OCI-LY7 (cell line): ENCODE measurements around the gene DRAM1. TPM values are rescaled to one million over a fixed set of nuclear protein-coding genes. Genes with fewer than 3 reads are reported as not detected.

Experiments used
- BruUV-seq: library from RNA; stranded (reverse); fragments of 400-500 nt; replicated peaks from 2 replicates; lab custom pipeline; 2021; lab: Mats Ljungman, UMichigan
- CTCF ChIA-PET: fragments of 300-600 bp; sonication (Branson Sonifier 250); formaldehyde crosslinking; loops from one replicate; lab custom pipeline; 2022; ENCODE audit warnings: antibody characterized with exemption; ENCODE audit not compliant: unreplicated experiment; lab: Charles Lee
- POLR2A ChIA-PET: fragments of 300-600 bp; sonication (Branson Sonifier 250); formaldehyde crosslinking; loops from one replicate; lab custom pipeline; 2022; ENCODE audit warnings: antibody characterized with exemption; lab: Charles Lee
- DNase-seq: peaks from one replicate; pipeline ENCODE4 v3.0.0-alpha.2; 2015; ENCODE audit warnings: low spot score
- H2AFZ ChIP-seq: fragments of 200-600 bp; sonication (generic), shearing (Covaris generic); 2 replicates; pipeline ENCODE4 v1.6.1; 2014; ENCODE audit warnings: mild to moderate bottlenecking, antibody characterized with exemption, low read length, moderate library complexity
- H3K27ac ChIP-seq: fragments of 200-600 bp; sonication (generic); 2 replicates; pipeline ENCODE4 v1.5.1; 2014; ENCODE audit warnings: mixed run types, low read depth, mild to moderate bottlenecking, moderate library complexity, low read length, inconsistent platforms; ENCODE audit not compliant: poor library complexity, severe bottlenecking
- H3K36me3 ChIP-seq: fragments of 200-600 bp; sonication (generic); 2 replicates; pipeline ENCODE4 v1.6.1; 2014; ENCODE audit warnings: mild to moderate bottlenecking, antibody characterized with exemption, low read length, moderate library complexity, mixed read lengths; ENCODE audit not compliant: insufficient read depth
- H3K4me1 ChIP-seq: fragments of 200-600 bp; sonication (generic); 2 replicates; pipeline ENCODE4 v1.5.1; 2014; ENCODE audit warnings: mild to moderate bottlenecking, low read length; ENCODE audit not compliant: insufficient read depth, poor library complexity, severe bottlenecking
- H3K4me2 ChIP-seq: fragments of 200-600 bp; sonication (generic); 2 replicates; pipeline ENCODE4 v1.6.1; 2014; ENCODE audit warnings: mild to moderate bottlenecking, low read length
- H3K4me3 ChIP-seq: fragments of 200-600 bp; sonication (generic); 2 replicates; pipeline ENCODE4 v1.5.1; 2014; ENCODE audit warnings: mild to moderate bottlenecking, low read depth, low read length; ENCODE audit not compliant: poor library complexity, severe bottlenecking
- H3K79me2 ChIP-seq: fragments of 200-600 bp; sonication (generic); 2 replicates; pipeline ENCODE4 v1.6.1; 2016; ENCODE audit warnings: low read depth, mild to moderate bottlenecking, low read length, moderate library complexity, mixed read lengths; ENCODE audit not compliant: insufficient read depth
- H3K9me2 ChIP-seq: fragments of 200-600 bp; sonication (generic); 2 replicates; pipeline ENCODE4 v1.6.1; 2016; ENCODE audit warnings: mild to moderate bottlenecking, low read length, mixed read lengths; ENCODE audit not compliant: insufficient read depth
- H3K9me3 ChIP-seq: fragments of 200-600 bp; sonication (generic); 2 replicates; pipeline ENCODE4 v1.6.1; 2014; ENCODE audit warnings: mild to moderate bottlenecking, mixed run types, low read length, mixed read lengths
- H4K20me1 ChIP-seq: fragments of 200-600 bp; sonication (generic); 2 replicates; pipeline ENCODE4 v1.6.1; 2014; ENCODE audit warnings: mild to moderate bottlenecking, antibody characterized with exemption, low read length, moderate library complexity, mixed read lengths; ENCODE audit not compliant: insufficient read depth
- CTCF ChIP-seq: fragments of 200-600 bp; sonication (generic); conservative IDR thresholded peaks from 2 replicates; pipeline ENCODE4 v1.5.1; 2014; ENCODE audit warnings: mild to moderate bottlenecking, antibody characterized with exemption, low read length, moderate library complexity, mixed read lengths
- EZH2phosphoT487 ChIP-seq: fragments of 200-600 bp; sonication (generic); IDR thresholded peaks from 2 replicates; pipeline ENCODE4 v1.6.1; 2018; ENCODE audit warnings: low read depth, borderline replicate concordance, mild to moderate bottlenecking, mixed run types, antibody characterized with exemption, low read length, moderate library complexity, mixed read lengths
- intact Hi-C: fragments of 100-400 bp; cut with micrococcal nuclease; formaldehyde crosslinking; loops from one replicate; pipeline ENCODE4 v1.10.0; 2022; ENCODE audit not compliant: unreplicated experiment
- total RNA-seq, 2 experiments: library from RNA; depleted of rRNA in 1 of 2; stranded (reverse); fragments of >200 nt in 1 of 2; shearing (Covaris generic) in 1 of 2; gene quantifications; 2 replicates each; pipeline ENCODE4 v1.2.3, GENCODE V29; 2014 to 2022

Gene DRAM1
- total RNA-seq, 2 experiments from 2014 or later: not detected

GRCh38 chr12:101933866-101934514 is 56.6 kb downstream of the DRAM1 start:
- Histone ChIP-seq H3K4me2 (0 out of 2 replicates have a peak overlapping the region, but pooled peaks have one; percentile 1), H3K79me2 (no peaks in the 10 kb centered on the region), H3K27ac (no peak overlapping the region), H3K4me1 (peaks cover 78% of the 10 kb centered on the region), H2AFZ (no peak overlapping the region), H3K4me3 (no peak overlapping the region), H3K36me3 (no peaks in the 10 kb centered on the region), H3K9me3 (peaks cover 8% of the 10 kb centered on the region; the same call in 1 of the 2 replicates), H3K9me2 (no peaks in the 10 kb centered on the region), H4K20me1 (no peaks in the 10 kb centered on the region)
- no TSS peak for BruUV-seq
- ChIA-PET CTCF (no interaction called here), POLR2A (interaction anchor here (0.7 to 1.3 kb wide), 6 partner anchors 9 to 316 kb away, joined by 3 to 5 read pairs (median 3); partner anchors contain the start of gene WASHC3)
- intact Hi-C loops: loop anchor here (2.0 to 10.0 kb wide), 3 partner anchors 161 to 1511 kb away; no protein-coding TSS in a partner anchor
- TF ChIP-seq EZH2phosphoT487: no peak
- TF ChIP-seq CTCF: no peak
- no peak for DNase-seq

GRCh38 chr12:101935890-101936746 is 58.7 kb downstream of the DRAM1 start:
- Histone ChIP-seq H3K4me2 (peak overlapping the region; percentile 49), H3K79me2 (no peaks in the 10 kb centered on the region), H4K20me1 (no peaks in the 10 kb centered on the region), H3K27ac (peak overlapping the region; percentile 41), H3K36me3 (no peaks in the 10 kb centered on the region), H2AFZ (peak overlapping the region; percentile 61; the same call in 1 of the 2 replicates), H3K9me3 (no peaks in the 10 kb centered on the region), H3K4me3 (peak overlapping the region; percentile 17), H3K4me1 (peaks cover 74% of the 10 kb centered on the region), H3K9me2 (no peaks in the 10 kb centered on the region)
- POLR2A ChIA-PET: interaction anchor here (0.6 to 1.3 kb wide), 15 partner anchors 15 to 548 kb away, joined by 3 to 4 read pairs (median 3); no protein-coding TSS in a partner anchor
- TF ChIP-seq EZH2phosphoT487 (no peak), CTCF (no peak)
- CTCF ChIA-PET: interaction anchor here (1.3 kb wide), 1 partner anchor 17 kb away, joined by 4 read pairs; no protein-coding TSS in a partner anchor
- BruUV-seq: TSS peak; percentile 96
- peak; percentile 81 for DNase-seq
- intact Hi-C loops: loop anchor here (2.0 to 10.0 kb wide), 4 partner anchors 126 to 1509 kb away; partner anchors contain the start of genes NUP37, PARPBP and WASHC3
